Epithelial cell of proximal tubule (primary cell): ENCODE measurements around the gene OTUB1. TPM values are rescaled to one million over a fixed set of nuclear protein-coding genes. Genes with fewer than 3 reads are reported as not detected.

ENCODE experiments used
- DNase-seq: peaks from one replicate; pipeline ENCODE4 v3.0.0-alpha.2; 2011; ENCODE audit warnings: low read depth
- H3K4me3 ChIP-seq: 2 replicates; pipeline ENCODE4 v1.5.1; 2011; ENCODE audit warnings: low read depth, mild to moderate bottlenecking, low read length
- total RNA-seq: library from RNA; depleted of rRNA; stranded (reverse); fragments of >200 nt; gene quantifications from 2 replicates; pipeline ENCODE4 v1.2.3, GENCODE V29; 2015
- TF ChIP-seq, protein P1 (sequence below): conservative IDR thresholded peaks from 2 replicates; pipeline ENCODE4 v1.5.1; 2012; ENCODE audit warnings: low read depth, mild to moderate bottlenecking, low read length

OTUB1 gene
- total RNA-seq, 1 donor from 2014 or later = 109 TPM

DNA sequence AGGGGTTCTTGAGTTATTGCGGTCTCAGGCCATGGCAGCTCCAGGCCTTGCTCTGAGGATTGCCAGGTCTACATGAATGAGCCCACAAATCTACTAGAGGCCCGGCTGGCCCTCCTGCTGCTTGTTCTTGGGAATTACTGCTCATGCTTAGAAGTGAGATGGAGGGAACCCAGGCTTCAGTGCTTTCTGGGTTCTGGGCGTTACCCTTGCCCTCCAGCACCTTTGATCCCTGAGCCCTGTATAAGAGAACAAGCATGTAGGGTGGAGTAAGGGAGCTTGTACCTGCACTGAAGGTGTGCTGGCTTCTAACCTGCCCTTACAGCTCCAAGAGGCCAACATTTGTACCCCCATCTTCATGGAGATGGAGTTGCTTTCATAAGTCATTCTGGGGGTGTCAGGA, 43.4 kb upstream of the OTUB1 start:
- no peak overlapping the region for H3K4me3 ChIP-seq
- DNase-seq = no peak
- TF ChIP-seq, protein P1, sequence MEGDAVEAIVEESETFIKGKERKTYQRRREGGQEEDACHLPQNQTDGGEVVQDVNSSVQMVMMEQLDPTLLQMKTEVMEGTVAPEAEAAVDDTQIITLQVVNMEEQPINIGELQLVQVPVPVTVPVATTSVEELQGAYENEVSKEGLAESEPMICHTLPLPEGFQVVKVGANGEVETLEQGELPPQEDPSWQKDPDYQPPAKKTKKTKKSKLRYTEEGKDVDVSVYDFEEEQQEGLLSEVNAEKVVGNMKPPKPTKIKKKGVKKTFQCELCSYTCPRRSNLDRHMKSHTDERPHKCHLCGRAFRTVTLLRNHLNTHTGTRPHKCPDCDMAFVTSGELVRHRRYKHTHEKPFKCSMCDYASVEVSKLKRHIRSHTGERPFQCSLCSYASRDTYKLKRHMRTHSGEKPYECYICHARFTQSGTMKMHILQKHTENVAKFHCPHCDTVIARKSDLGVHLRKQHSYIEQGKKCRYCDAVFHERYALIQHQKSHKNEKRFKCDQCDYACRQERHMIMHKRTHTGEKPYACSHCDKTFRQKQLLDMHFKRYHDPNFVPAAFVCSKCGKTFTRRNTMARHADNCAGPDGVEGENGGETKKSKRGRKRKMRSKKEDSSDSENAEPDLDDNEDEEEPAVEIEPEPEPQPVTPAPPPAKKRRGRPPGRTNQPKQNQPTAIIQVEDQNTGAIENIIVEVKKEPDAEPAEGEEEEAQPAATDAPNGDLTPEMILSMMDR = no peak

DNA sequence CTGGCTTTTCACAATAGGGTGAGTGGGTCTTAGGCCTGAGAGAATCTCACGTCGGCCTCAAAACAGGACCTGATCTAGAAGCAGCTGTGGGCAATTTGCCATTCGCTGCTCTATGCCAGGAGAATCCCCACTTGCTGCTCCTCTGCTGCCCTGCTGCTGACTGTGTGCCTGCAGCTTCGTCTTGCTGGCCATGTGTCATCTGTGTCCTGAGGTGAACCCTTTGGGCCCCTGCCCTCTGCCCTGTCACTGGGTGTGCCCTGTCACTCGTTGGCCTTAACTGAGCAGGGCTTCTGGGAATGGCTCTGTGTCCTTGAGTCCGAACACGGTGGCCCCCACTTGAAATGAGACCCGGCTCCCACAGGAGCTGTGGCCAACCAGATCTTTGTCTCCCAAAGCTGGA, 41.3 kb upstream of the OTUB1 start:
- no peak overlapping the region for H3K4me3 ChIP-seq
- TF ChIP-seq, protein P1 = no peak
- no peak for DNase-seq

DNA sequence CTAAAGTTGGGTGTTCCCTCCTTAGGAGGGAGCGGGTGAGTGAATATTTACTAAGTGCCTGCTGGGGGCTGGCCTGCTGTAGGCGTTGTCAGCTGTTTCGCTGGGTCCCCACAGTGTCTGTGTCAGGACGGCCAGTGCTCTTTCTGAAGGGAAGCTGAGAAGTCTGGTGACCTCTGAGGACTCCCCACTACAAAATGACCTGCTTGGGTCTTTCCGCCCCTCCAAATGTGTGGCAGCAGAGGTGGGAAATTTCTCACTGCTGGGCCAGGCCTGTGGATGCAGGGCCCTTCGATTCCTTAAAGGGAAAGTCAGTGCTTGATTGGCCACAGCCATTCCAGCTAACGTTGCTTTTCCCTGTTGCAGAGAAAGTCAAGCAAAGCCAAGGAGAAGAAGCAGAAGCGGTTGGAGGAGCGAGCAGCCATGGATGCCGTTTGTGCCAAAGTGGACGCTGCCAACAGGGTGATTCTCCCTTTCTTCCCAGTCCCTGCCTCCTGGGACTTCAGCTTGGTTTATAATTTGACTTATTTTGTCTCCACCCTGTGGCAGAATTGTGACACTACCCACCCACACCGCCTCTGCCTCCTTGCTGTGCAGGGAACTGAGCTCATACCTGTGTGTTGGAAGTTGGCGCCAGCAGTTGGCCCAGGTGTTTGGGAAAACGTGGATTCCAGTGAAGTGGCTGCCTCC, 40.6 kb upstream of the OTUB1 start:
- H3K4me3 ChIP-seq = no peak overlapping the region
- TF ChIP-seq, protein P1 = peak; percentile 69
- no peak for DNase-seq

DNA sequence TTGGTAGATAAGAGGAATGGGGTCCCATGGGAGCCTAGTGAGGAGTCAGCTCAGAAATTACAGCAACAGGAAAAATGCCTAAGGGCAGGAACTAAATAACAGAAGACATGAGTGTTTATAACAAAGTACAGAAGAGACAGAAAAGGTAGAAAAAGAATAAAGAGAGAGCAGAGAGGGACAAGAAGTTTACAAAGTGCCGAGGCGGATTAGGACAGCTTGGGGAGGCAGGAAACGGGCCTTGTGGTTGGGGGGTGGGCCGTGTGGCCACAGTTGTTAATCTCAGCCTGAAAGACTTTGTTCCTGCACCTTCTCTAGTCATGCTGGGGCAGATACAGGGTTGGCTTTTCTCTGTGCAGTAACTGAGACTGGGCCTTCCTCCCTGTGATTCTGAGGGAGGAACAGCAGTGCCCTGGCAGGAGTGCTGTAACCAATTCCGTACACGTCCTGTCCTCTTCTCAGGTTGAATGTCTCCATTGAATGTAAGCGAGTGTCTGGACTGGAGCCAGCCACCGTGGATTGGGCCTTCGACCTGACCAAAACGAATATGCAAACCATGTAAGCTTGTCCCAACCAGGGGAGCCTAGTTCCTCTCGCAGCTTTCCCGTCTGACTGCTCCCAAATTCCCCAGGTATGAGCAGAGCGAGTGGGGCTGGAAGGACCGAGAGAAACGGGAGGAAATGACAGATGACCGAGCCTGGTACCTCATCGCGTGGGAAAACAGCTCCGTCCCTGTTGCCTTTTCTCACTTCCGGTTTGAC, 34.3 kb upstream of the OTUB1 start:
- H3K4me3 ChIP-seq = no peak overlapping the region
- no peak for DNase-seq
- TF ChIP-seq, protein P1 = no peak

DNA sequence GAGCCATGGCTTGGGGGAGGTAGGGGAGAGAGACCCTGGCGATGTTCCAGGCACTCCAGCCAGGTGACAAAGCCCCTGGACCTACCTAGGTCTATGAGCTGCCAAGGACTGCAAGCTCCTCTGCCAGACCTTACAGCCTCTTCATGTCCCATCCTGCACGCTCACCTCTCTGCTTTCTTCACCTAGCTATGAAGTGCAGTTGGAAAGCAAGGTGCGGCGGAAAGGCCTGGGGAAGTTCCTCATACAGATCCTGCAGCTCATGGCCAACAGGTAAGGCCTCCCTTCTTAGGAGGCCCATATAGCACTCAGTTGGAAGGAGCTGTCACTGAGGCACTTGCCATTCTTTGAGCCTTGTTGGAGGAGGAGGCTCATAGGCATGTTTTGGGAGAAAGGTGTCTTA, 33.7 kb upstream of the OTUB1 start:
- TF ChIP-seq, protein P1 = no peak
- H3K4me3 ChIP-seq = no peak overlapping the region
- no peak for DNase-seq

DNA sequence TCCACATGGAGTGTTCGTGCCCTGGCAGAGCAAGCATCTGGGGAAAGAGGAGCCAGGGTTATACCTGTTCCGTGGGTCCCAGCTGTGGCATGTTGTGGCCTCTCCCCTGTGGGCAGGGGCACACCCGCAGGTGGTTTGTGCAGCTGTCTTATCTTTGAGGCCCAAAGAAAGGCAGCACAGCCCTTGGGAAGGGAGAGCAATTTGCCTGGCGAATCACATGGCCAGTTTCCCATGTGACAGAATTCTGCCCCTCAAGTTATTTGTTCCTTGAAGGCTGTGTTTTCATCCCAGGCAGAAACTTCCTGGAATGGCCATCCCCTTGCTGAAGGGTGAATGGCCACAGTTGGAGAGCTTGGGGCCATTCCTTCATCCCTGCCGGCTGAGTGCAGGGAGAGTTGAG, 28.2 kb upstream of the OTUB1 start:
- no peak for DNase-seq
- H3K4me3 ChIP-seq = no peak overlapping the region
- TF ChIP-seq, protein P1 = no peak
